Measurements from ENCODE around the gene RARG.
"Not testable (repeated sequence)": the region's sequence is repeated elsewhere in the genome, so short reads cannot be mapped to it uniquely, and the experiment has no call there.

RARG gene

GRCh38 chr12:53211476-53212381, 20.3 kb downstream of the RARG start:
- in situ Hi-C loops (cut with HindIII; ENCODE audit: low sequenced_read_pairs): no loop called here

GRCh38 chr12:53210843-53211242, 21.2 kb downstream of the RARG start:
- in situ Hi-C loops (cut with HindIII; ENCODE audit: low sequenced_read_pairs): no loop called here

- in situ Hi-C loops (cut with HindIII; ENCODE audit: low sequenced_read_pairs): no loop called here
Measured at GRCh38 chr12:53208877-53209463, 23.0 kb downstream of the RARG start.

- in situ Hi-C loops (cut with HindIII; ENCODE audit: low sequenced_read_pairs): no loop called here
Measured at GRCh38 chr12:53208435-53208834, 23.6 kb downstream of the RARG start.

- in situ Hi-C loops (cut with HindIII; ENCODE audit: low sequenced_read_pairs): no loop called here
Measured at GRCh38 chr12:53207042-53207441, 25.0 kb downstream of the RARG start, which contains the start of gene ITGB7. ITGB7 (minus strand) TSS chr12:53207251; CDS start chr12:53200443, 6,808 bp downstream.

- in situ Hi-C loops (cut with HindIII; ENCODE audit: low sequenced_read_pairs): no loop called here
Measured at GRCh38 chr12:53205747-53206419, 26.1 kb downstream of the RARG start.

- in situ Hi-C loops (cut with HindIII; ENCODE audit: low sequenced_read_pairs): no loop called here
Measured at GRCh38 chr12:53204351-53204750, 27.7 kb downstream of the RARG start.

- in situ Hi-C loops (cut with HindIII; ENCODE audit: low sequenced_read_pairs): not testable (repeated sequence)
Measured at GRCh38 chr12:53202316-53202715, 29.7 kb downstream of the RARG start.

GRCh38 chr12:53201639-53202038, 30.4 kb downstream of the RARG start:
- in situ Hi-C loops (cut with HindIII; ENCODE audit: low sequenced_read_pairs): no loop called here

GRCh38 chr12:53201177-53201541, 30.9 kb downstream of the RARG start:
- in situ Hi-C loops (cut with HindIII; ENCODE audit: low sequenced_read_pairs): no loop called here

GRCh38 chr12:53200458-53201176, 31.4 kb downstream of the RARG start:
- in situ Hi-C loops (cut with HindIII; ENCODE audit: low sequenced_read_pairs): no loop called here

GRCh38 chr12:53200107-53200457, 31.9 kb downstream of the RARG start:
- in situ Hi-C loops (cut with HindIII; ENCODE audit: low sequenced_read_pairs): no loop called here

- in situ Hi-C loops (cut with HindIII; ENCODE audit: low sequenced_read_pairs): no loop called here
Measured at GRCh38 chr12:53199700-53200099, 32.3 kb downstream of the RARG start.

- in situ Hi-C loops (cut with HindIII; ENCODE audit: low sequenced_read_pairs): no loop called here
Measured at GRCh38 chr12:53198486-53199110, 33.4 kb downstream of the RARG start.

GRCh38 chr12:53197011-53197640, 34.9 kb downstream of the RARG start:
- in situ Hi-C loops (cut with HindIII; ENCODE audit: low sequenced_read_pairs): no loop called here

- in situ Hi-C loops (cut with HindIII; ENCODE audit: low sequenced_read_pairs): no loop called here
Measured at GRCh38 chr12:53196486-53196885, 35.5 kb downstream of the RARG start.

- in situ Hi-C loops (cut with HindIII; ENCODE audit: low sequenced_read_pairs): no loop called here
Measured at GRCh38 chr12:53195516-53196420, 36.2 kb downstream of the RARG start.

- in situ Hi-C loops (cut with HindIII; ENCODE audit: low sequenced_read_pairs): no loop called here
Measured at GRCh38 chr12:53194973-53195372, 37.0 kb downstream of the RARG start.

- in situ Hi-C loops (cut with HindIII; ENCODE audit: low sequenced_read_pairs): no loop called here
Measured at GRCh38 chr12:53193985-53194716, 37.9 kb downstream of the RARG start.

Measured in DLD1 (cell line).